Activated naive CD8-positive, alpha-beta T cell treated with anti-CD3 and anti-CD28 coated beads, Interleukin-2, amount 50 U/mL, for 16 hours (primary cell): ENCODE results near the gene ALPL.
A peak's percentile ranks its signal among the peaks of the same experiment; 100 is the strongest.
"Not testable (repeated sequence)": the region's sequence is repeated elsewhere in the genome, so short reads cannot be mapped to it uniquely, and the experiment has no call there.

Experiments used
- DNase-seq: peaks from one replicate; pipeline ENCODE4 v3.0.0-alpha.2; 2020; ENCODE audit warnings: low read depth, low spot score

ALPL gene

DNA sequence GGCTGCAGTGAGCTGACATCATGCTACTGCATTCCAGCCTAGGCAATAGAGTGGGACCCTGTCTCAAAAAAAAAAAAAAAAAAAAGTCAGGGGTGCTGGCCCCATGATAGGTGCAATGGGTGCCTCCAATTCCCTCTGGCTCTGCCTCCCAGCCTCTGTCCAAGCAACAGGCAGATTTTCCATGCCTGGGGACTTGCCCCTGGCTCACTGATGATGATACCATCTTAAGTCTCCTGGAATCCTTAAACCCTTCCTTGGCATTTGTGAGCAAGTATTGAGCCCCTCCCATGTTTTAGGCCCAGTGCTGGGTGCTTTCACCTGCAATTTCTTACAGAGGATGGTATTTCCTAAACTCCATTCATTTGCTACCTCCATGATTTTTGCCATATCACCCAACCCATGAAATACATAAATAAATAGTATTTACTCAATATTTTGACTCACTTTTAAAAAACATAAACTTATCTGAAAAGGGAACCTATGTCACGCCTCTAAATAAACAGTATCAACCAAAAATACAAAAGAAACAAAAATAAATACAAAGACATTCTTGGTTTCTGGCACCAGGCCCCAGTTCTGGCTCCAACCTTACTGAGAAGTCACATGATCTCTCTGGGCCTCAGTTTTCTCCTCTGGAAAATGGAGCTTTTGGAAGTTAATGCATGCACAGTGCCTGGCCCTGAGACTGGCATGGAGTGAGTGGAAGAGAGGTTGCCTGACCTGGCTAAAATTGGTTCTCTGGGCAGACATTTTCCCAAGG lies 1.5 kb upstream of the ALPL start:
- no peak for DNase-seq

DNA sequence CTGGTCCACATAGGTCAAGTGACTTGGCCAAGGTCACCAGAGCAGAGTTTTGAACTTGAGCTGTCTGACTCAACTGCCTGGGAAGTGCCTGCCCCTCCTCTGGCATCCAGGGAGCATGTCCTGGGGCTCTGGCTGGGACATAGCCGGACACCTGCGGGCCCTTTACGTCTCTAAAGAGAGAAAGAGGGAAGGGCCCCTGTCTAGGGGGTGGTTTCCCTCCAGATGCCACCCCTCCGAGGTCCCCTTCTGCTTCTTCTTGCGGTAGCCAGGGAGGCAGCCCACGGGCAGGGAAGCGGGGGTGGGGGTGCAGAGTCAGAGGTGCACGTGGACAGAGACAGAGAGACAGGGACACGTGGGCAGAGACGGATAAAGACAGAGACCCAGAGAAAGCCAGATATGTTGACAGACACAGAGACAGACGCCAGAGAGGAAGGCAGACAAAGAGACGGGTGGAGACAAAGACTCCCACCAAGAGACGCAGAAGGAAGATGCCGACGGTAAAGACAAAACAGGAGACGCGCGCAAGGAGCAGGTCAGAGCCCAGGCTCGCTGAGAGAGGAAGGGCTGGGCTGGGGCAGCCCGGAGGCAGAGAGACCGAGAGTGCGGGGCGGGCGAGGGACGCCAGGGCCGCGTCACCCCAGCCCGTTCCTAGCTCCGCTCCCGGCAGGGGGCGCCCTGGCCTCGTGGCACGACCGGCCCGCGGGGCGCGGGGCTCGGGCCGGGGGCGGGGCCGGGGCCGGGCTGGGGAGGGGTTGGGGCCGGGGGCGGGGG lies 458 bp upstream of the ALPL start:
- DNase-seq, result peak; percentile 39

DNA sequence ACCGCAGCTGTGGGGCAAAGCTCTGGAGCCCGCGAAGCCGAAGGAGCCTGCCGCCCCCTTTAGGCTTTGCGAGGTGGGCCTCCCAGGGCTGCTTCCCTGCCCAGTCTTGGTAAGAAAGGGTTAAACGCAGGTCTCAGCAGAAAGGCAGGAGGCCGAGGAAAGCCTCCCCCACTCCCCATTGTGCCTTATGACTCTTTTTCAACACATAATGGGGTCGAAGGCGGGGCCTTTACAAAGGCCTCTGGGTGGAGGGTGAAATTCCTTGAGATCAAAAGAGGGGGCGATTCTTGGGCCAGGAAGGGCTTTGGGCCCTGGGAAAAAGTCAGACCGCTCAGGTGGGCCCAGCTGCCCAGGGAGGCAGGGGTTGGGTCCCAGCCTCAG lies 880 bp downstream of the ALPL start:
- no peak for DNase-seq

DNA sequence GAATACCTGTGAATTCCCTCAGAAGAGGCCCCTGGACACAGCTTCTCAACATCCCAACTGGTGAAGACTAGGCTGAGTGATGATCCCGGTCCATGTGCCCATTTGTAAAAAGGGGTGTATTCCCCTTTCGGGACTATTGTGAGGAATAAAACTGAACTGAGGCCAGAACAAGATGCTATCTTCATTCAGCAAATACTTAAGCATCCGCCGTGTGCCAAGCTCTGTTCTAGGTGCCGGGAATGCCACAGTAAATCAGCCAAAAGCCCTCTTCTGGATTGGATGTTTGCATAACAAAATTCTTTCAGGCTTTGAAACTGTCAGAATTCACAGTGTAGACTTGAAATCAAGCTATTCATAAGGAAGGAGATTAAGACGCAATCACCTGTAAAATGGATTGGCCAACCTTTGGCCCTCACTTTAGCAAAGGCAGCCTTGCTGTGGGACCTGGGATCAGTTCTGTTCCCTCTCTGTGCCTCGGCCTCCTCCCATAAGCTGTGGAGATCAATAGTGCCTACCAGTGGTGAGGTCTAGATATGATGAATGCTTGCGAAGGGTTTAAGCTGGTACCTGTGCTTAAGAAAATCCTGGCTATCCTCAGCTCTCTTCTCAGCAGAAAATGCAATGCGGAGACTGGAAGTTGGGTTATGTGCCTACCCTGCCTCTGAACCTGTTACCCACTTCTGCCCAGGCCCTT lies 1.8 kb downstream of the ALPL start:
- no peak for DNase-seq

DNA sequence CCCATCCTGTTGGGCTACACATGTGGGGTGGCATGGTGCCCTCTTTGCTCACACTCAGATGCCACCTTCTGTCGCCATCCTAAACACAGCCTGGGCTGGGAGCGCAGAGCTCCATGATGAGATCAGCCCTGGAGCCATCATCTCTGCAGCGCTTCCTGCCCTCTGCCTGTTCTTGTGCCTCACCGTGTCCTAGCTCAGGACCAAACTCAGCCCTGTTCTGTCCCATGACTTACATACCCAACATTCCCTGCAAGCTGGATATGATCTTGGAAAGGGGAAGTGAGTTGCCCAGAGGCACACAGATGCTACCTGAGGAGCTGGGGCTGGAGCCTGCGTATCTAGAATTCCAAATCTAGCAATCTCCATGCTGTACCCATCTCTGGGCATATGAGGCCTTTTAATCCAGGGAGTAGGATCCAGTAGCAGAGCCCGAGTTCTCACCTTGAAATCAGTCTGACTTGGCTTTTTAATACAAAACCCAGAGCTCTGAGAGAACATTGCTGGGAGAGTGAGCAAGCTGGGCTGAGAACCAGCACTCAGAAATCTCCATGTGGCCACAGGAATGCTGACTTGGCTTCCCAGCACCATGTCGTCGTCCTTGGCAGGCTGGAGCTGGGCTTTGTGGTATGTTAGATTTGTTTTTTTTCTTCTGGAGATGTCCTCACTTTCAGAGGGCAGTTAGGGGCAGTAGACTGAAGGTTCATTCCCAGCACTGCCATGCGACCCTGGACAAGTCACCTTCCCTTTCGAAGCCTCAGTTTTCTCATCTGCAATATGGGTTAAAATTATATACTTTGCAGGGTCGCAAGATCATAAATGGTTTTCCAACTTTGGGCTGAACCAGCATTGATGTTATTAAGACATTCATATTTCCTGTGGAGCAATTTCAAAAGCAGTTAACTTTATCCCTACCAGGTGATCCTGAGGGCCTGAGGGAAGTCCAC lies 2.6 kb downstream of the ALPL start:
- DNase-seq, result no peak

DNA sequence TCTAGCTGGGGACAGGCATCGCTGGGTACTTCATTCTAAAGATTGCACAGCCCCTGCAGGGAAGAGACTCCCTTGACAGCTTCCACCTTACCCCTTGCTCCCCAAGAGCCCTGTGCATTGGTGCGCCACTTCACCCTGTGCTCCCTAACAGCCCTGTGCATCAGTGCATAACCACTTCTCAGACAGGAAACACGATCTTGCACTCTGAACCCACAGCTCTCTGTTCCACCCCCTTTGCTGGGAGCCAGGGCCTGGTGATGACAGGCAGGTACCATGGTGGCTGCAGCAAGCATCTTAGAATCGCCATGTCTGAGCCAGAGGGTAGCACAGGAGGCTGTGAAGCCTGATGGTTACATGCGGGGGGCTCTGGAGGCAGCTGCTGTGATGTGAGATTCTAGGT lies 5.0 kb downstream of the ALPL start:
- no peak for DNase-seq

DNA sequence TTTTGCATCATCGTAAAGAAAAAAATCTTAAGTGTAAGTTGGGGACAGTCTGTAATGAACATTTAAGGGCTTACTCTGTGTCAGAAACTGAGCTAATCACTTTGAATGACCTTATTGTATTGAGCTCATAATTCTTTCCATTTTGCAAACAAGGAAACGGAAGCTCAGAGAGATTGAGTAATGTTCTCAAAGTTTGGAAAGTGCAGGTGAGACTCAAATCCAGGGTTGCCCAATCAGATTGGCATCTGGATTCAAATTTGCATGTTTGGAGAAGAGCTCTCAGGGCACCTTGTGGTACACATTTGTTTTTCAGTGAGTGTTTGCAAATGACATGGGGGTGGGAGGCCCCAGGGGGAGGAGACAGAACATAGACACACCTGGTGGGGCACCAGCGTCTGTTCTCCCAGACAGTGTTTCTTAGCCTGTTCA lies 8.0 kb downstream of the ALPL start:
- no peak for DNase-seq

DNA sequence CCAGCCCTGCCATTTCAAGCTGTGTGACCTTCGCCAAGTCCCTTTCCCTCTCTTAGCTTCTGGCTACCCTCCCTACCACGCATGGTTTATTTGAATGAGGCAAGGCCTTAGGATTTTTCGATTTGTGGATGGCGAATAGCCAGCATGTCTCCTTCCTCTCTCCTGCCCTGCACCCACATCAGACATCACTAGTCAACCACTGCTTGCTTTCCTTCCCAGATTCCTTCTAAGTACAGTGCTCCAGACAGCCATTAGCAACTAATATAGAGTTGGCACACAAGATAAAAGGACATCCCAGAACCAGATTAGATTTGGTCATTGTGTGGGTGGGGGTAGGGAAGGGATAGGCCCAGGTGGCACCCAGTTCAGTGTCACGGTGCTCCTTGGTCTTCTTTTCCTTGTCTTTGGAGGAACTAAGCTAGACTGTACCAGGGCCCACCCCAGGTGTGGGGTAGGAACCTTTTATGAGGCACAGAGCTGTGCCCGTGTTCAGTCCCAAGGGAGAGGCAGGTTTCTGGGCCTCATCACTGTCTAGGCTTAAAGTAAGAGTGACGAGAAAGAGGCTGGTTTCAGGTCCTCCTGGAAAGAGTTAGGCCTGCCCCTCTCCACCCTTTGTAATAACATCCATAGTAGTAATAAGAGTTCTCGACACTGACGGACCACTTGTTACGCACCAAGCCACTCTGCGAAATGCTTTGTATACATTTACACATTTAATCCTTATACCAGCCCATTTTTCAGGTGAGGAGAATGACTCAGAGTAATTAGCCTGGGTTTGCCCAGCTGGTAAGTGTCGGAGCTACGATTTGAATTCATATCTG lies 8.6 kb downstream of the ALPL start:
- DNase-seq, result no peak

DNA sequence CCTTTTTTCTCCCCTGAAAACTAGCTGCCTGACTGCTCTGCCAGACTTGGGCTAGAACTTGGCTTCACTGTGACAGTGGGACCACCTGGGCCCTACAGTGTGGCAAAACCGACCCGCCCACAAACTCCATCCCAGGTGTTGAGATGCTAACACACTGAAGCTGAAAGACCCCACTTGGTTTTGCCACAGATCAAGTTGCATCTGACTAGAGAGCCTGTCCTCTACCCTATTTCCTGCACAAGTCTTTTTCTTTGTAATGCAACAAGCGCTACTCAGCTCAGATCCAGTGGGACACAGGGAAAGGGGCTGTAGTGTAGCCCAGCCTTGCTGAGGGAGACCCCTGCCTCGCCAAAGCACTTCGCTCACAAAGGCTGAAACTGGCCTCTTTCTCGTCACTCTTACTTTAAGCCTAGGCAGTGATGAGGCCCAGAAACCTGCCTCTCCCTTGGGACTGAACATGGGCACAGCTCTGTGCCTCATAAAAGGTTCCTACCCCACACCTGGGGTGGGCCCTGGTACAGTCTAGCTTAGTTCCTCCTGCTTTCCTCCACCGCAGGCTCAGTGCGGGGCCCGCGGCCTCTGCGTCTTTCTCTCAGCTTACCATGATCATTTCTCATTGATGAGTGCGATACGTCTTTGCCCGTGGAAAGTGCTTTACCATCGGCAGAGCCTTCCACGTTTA lies 9.7 kb downstream of the ALPL start:
- no peak for DNase-seq

DNA sequence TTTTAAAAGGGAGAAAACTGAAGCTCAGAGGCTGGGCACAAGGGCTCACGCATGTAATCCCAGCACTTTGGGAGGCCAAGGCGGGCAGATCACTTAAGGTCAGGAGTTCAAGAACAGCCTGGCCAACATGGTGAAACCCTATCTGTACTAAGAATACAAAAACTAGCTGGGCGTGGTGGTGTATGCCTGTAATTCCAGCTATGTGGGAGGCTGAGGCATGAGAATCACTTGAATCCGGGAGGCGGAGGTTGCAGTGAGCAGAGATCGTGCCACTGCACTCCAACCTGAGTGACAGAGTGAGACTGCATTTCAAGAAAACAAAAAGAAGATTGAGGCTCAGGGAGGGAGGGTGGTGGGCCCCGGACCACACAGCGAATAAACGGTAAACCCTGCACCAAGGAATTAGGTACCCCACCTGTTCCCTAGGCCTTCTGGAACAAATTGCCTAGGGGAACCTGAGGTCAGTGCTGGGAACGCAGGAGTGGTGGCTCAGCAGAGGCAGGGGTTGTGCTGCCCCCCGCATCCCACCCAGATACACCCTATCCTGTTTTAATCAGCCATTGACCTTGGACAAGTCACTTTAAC lies 10.4 kb downstream of the ALPL start:
- not testable (repeated sequence) for DNase-seq

DNA sequence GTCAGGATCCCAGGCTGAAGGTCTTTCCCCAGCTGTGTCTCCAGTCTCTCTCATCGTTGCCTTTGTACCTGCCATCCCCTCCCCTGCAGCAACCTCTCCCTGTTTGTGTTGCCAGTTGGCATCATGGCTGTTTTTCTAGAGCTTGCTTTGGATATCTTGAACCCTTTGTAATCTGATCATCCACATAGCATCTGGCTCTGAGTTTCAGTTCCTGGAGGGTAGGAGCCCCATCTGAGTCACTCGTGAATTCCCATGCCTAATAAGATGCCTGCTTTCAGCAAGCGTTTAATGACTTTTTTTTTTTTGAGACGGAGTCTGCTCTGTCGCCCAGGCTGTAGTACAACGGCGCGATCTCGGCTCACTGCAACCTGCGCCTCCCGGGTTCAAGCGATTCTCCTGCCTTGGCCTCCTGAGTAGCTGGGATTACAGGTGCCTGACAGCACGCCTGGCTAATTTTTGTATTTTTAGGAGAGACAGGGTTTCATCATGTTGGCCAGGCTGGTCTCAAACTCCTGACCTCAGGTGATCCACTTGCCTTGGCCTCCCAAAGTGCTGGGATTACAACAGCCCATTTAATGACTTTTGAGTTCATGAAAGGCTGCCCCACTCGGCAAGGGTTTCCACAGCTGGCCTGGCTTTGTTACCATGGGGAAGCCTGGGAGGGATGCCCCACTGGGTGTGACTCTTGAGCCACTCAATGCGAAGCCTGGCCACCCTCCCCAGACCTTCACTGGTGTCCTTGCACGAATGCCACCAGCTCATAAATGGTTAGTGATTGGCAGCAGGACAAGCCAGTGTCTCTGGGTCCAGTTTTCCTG lies 11.9 kb downstream of the ALPL start:
- no peak for DNase-seq

DNA sequence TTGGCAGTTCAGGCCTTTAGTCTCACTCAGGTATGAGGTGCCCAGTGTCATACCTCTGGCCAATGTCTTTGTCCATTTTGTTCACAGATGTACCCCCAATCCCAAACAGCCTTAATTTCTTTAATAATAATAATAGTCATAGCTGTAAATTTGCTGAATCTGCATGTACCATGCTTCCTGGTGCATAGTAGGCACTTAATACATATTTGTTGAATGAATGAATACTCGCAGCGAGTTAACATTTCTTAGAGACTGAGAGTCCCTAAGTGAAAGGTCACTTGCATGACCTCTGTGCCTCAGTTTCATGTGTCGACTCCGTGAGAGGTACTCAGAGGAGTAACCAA lies 12.5 kb downstream of the ALPL start:
- no peak for DNase-seq

DNA sequence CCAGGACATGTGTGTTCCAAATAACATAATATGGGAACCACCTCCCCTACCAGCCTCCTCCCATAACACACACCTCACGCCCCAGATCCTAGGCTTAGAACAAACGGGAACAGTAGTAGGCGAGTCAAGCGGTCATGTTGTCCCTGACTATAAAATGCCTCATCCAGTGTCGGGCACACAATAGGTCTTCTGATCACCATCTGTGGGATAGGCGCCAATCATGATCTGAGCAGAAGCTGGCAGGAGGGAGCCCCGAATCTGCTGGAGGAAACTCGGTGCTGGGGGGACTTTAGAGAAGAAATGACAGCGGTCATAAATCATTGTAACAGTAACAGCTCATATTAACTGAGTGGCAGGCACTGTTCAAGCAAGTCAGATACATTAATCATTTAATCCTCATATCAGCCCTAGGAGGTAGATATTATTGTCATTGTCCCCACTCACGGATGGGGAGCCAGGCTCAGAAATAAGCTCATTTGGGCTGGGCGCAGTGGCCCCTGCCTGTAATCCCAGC lies 13.4 kb downstream of the ALPL start:
- DNase-seq, result no peak

DNA sequence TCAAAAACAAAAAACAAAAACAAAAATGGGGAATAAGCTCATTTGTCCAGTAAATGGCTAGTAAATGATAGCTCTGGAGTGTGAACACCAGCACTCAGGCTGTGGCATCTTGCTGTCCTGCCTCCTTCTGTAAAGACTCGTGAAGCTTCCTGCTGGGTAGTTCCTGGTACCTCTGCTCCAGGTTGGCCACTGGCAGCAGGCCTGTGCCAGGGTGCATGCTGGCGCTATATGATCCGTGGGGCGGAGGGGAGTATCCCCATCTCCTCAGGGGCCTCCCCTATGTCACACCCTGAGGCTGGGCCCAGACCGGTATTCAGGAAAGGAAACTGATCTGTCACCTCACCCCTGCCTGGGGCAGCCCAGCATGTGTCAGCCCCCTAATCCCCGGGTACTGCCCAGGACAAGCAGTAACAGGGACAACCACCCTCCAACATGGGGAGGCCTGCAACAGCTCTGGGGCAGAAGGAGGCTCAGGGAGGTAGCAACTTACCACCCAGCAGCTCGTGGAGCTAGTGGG lies 14.1 kb downstream of the ALPL start:
- DNase-seq, result no peak

DNA sequence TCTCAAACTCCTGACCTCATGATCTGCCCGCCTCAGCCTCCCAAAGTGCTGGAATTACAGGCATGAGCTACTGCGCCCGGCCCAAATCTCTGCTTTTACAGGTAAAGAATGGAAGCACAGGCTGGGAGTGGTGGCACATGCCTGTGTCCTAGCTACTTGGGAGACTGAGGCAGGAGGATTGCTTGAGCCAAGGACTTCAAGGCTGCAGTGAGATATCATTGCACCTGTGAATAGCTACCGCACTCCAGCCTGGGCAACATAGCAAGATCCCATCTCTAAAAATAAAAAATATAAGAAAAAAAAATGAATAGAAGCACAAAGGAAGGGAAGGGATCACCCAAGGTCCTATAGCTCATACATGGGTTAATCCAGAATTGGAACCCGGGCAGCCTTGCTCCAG lies 15.0 kb downstream of the ALPL start:
- DNase-seq, result no peak

DNA sequence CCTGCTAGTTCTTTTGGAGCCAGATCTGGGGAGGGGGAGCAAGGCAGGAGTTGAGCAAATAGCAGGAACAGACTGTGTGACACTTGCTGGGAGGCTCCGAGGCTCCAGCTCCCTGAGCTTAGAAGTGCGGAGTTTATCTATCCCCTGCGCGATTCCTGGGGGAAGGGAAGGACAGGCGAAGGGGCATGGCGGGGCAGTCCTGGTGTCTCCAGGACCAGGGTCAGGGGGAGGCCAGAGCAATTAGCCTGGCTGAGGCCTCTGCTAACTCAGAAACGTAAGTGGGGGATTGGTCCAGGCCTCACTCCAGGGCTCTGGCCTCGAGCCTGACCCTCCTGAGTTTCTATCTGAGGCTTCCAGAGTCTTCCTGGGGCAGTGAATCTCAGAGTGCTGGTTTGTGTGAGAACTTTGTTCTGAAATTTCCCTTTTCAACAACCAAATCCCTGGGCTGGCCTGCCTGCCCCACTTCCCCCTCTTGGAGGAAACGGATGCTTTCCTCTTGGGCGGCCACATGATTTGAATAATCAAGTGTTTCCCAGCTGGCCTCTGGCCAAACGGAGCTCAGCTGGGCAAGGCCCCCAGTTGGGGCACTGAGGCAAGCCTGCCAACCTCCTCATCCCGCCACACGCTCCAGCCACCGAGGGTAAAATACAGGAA lies 15.6 kb downstream of the ALPL start:
- DNase-seq, result no peak

DNA sequence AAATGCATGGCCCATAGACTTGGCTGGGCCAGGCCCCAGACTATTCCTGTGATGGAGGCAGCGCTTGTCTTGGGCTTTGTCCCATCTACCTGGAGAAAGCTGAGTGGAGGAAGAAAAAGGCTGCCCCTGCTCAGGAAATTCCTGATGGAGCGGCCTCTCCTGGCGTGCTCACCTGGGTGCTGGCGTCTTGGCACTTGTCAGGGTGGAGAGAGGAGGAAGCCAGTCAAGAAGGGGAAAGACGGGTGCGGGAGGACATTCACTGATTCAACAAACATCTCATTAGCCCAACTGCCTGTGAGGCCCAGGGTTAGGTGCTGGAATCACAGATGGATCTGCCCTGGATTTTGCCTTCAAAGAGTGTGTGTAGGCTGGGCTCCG lies 16.1 kb downstream of the ALPL start:
- no peak for DNase-seq

DNA sequence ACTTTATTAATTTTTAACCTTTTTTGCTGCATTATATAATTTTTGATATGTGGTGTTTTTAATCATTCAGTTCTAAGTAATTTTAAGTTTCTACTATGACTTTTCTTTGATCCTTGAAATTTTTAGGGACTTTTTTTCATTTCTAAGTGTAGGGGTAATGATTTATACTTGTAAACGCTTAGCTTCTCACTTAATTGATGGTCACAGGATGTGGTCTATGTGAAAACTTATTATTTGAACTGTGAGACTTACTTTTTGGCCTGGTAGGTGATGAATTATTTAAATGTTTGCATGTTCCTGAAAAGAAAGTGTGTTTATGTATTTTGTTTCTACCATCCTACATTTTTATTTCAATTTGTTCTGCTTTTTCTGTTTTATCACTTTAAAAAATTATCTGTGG lies 17.2 kb downstream of the ALPL start:
- no peak for DNase-seq
